Naive thymus-derived CD8-positive, alpha-beta T cell (primary cell): ENCODE measurements around the gene OPN1MW. TPM values are rescaled to one million over a fixed set of nuclear protein-coding genes. Genes with fewer than 3 reads are reported as not detected.
A peak's percentile ranks its signal among the peaks of the same experiment; 100 is the strongest.
"Not testable (repeated sequence)": the region's sequence is repeated elsewhere in the genome, so short reads cannot be mapped to it uniquely, and the experiment has no call there.

ENCODE experiments used
- ATAC-seq, 2 donors: fragments of 150-1000 bp; cut with Tn5 transposase in 1 of 2; sonication (Bioruptor Pico), chemical (Tn5 transposase) in 1 of 2; 1 replicate in 1 of 2; 2 replicates in 1 of 2; pipeline ENCODE4 v1.10.0; 2021; ENCODE audit warnings: mild to moderate bottlenecking in 2 of 2, moderate library complexity in 2 of 2
- POLR2A ChIA-PET: fragments of 350-600 bp; sonication (Branson Sonifier 250); formaldehyde crosslinking; loops from one replicate; lab custom pipeline; 2021; ENCODE audit warnings: antibody characterized with exemption; lab: Charles Lee
- DNase-seq, 10 donors: peaks; one replicate each; pipeline versions ENCODE4 v3.0.0 to v3.0.0-alpha.2; 2020 to 2022
- H3K27ac Mint-ChIP-seq, 10 donors: one replicate each; pipeline ENCODE4 v1.8.0; 2020 to 2022; ENCODE audit warnings: mild to moderate bottlenecking in 10 of 10, mixed read lengths in 10 of 10, moderate library complexity in 4 of 10, inconsistent platforms in 1 of 10
- H3K27me3 Mint-ChIP-seq, 5 donors: one replicate each; pipeline ENCODE4 v1.8.0; 2021 to 2022; ENCODE audit warnings: mixed read lengths in 5 of 5
- H3K36me3 Mint-ChIP-seq, 3 donors: one replicate each; pipeline ENCODE4 v1.8.0; 2020 to 2022; ENCODE audit warnings: mixed read lengths in 3 of 3, mild to moderate bottlenecking in 2 of 3, inconsistent platforms in 1 of 3
- H3K4me1 Mint-ChIP-seq, 4 donors: one replicate each; pipeline ENCODE4 v1.8.0; 2021 to 2022; ENCODE audit warnings: mixed read lengths in 4 of 4
- H3K4me3 Mint-ChIP-seq, 10 donors: one replicate each; pipeline ENCODE4 v1.8.0; 2020 to 2022; ENCODE audit warnings: mild to moderate bottlenecking in 10 of 10, mixed read lengths in 10 of 10, moderate library complexity in 6 of 10, inconsistent platforms in 1 of 10
- H3K9me3 Mint-ChIP-seq, 9 donors: one replicate each; pipeline ENCODE4 v1.8.0; 2020 to 2022; ENCODE audit warnings: mixed read lengths in 9 of 9, mild to moderate bottlenecking in 3 of 9, inconsistent platforms in 1 of 9, moderate library complexity in 1 of 9
- polyA plus RNA-seq, 3 donors: library from polyadenylated mRNA; unstranded; fragments of 300-500 nt; fragmentation: Illumina TruSeq; gene quantifications; one replicate each; pipeline ENCODE4 v1.2.3, GENCODE V29; 2021
- total RNA-seq, 8 experiments: library from RNA in 2 of 8; stranded (reverse) in 2 of 8; gene quantifications; one replicate each; pipeline ENCODE4 v1.2.3 and lab custom pipeline; 2021 to 2026

Gene OPN1MW
- total and polyA plus RNA-seq, 5 experiments from 2014 or later = not detected

DNA sequence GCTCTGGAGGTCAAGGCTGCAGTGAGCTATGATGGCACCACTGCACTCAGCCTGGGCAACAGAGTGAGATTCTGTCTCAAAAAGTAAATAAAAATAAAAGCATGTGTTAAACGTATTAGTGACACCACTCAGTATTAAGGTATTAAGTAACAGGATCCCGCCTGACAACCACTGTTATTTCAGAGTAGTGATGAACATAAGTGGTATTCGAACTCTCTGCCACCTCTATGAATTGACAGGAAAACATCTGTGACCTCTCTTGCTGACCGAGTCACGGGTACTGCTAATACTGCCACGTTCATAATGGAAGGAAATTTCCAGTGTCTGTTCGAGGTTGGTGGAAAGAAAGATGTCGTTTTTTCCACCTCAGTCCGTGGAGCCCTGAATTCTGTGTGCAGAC is 44.3 kb downstream of the OPN1MW start:
- H3K4me1 Mint-ChIP-seq, POLR2A ChIA-PET, H3K27me3 Mint-ChIP-seq, H3K27ac Mint-ChIP-seq, H3K4me3 Mint-ChIP-seq, H3K9me3 Mint-ChIP-seq, DNase-seq, H3K36me3 Mint-ChIP-seq, ATAC-seq: not testable (repeated sequence)

DNA sequence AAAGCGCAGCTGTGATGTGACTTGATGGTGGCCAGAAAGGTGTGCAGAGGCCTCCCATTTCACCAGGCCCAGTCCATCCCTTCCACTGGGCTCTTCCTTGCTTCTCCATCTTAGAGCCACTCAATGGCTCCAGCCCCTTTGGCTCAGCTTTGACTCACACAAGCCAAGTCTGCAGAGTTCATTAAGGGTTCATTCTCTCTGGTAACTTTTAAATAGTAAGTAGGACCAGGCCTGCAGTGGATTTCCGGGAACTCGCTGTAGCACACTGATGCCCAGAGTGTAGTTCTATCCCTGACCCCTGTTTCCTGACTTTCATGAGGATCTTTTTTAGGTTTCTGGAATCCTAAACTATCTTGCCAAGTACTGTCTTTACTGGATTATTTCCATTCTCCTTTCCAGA is 49.0 kb downstream of the OPN1MW start:
- H3K4me3 Mint-ChIP-seq, H3K4me1 Mint-ChIP-seq, H3K27ac Mint-ChIP-seq, H3K27me3 Mint-ChIP-seq, POLR2A ChIA-PET, DNase-seq, ATAC-seq, H3K9me3 Mint-ChIP-seq, H3K36me3 Mint-ChIP-seq: not testable (repeated sequence)

GRCh38 chrX:154233620-154234019 is 51.2 kb downstream of the OPN1MW start:
- H3K4me3 Mint-ChIP-seq, H3K27ac Mint-ChIP-seq, H3K4me1 Mint-ChIP-seq: not testable (repeated sequence)

DNA sequence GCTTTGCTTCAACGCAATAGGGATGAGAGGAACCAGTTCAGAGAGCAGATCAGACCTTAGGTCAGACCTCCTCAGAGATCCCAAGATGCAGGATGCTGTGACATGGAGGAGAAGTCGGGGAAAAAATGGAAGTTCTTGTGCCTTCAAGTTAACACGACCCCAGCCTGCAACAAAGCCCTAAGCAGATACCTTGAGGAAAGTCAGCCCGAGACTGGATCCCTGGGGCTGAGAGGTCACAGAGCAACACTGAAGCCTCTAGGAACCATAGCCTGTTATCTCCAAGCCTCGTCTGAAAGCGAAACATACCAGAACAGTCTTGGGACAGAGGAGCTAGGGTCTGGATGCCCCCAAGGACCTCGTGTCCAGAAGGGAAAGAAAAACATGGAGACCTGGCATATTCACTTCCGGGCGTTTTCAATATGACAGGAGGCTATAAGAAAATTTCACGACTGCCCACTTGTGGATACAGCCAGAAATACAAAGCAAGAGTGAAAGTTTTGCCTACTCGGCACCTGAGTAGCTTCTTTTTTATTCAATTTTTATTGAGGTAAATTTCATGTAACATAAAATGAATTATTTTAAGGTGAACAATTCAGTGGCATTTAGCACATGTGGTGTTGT is 56.7 kb downstream of the OPN1MW start:
- not testable (repeated sequence) for H3K27me3 Mint-ChIP-seq, H3K4me3 Mint-ChIP-seq, H3K4me1 Mint-ChIP-seq, ATAC-seq, H3K27ac Mint-ChIP-seq, H3K9me3 Mint-ChIP-seq, DNase-seq, H3K36me3 Mint-ChIP-seq
- POLR2A ChIA-PET = interaction anchor here (0.7 kb wide), 1 partner anchor 141 kb away, joined by 3 read pairs; no protein-coding TSS in a partner anchor

More at GRCh38 chrX:154233620-154234019, 51.2 kb downstream of the OPN1MW start:
- H3K36me3 Mint-ChIP-seq, H3K27me3 Mint-ChIP-seq, H3K9me3 Mint-ChIP-seq, ATAC-seq, POLR2A ChIA-PET, DNase-seq: not testable (repeated sequence)

DNA sequence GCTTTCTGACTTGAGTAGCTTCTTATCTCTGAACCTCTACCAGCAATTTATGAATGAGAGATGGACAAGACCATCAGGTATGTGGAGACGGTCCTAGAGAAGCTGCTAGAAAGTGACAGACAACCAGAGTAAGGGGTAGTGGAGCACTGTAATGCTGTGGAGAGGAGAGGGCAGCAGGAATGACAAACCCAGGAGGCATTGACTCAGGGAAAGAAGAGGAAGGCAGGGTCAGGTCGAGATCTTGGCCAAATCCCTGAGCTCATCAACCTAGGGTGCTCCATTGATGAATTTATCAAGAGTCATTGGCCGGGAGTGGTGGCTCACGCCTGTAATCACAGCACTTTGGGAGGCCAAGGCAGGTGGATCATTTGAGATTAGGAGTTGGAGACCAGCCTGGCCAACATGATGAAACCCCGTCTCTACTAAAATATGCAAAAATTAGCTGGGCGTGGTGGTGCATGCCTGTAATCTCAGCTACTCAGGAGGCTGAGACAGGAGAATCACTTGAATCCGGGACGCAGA is 57.6 kb downstream of the OPN1MW start:
- peak overlapping the region in 1 of 10 donors; percentile 61 for H3K27ac Mint-ChIP-seq

More for the DNA sequence above, 57.6 kb downstream of the OPN1MW start:
- H3K4me1 Mint-ChIP-seq, H3K4me3 Mint-ChIP-seq, H3K36me3 Mint-ChIP-seq, DNase-seq, ATAC-seq, H3K27me3 Mint-ChIP-seq, H3K9me3 Mint-ChIP-seq, POLR2A ChIA-PET: not testable (repeated sequence)

Other genes with a start within 250 kb of the OPN1MW start
- 10 to 100 TPM; 72.1 to 80.8 TPM for gene NAA10, start 247.6 kb upstream of the OPN1MW start, total RNA-seq
- 10 to 100 TPM; 66.8 to 73.3 (median 71.3) TPM for gene NAA10, start 247.6 kb upstream of the OPN1MW start, polyA plus RNA-seq
- 10 to 100 TPM; 17.8 to 18.2 TPM for gene RENBP, start 238.0 kb upstream of the OPN1MW start, total RNA-seq
- under 1 TPM; 0.49 to 0.96 (median 0.73) TPM for gene RENBP, start 238.0 kb upstream of the OPN1MW start, polyA plus RNA-seq
- 10 to 100 TPM; 62.4 to 64.9 TPM for gene HCFC1, start 210.8 kb upstream of the OPN1MW start, total RNA-seq
- 10 to 100 TPM in 1 of 3 donors, 1 to 10 TPM in 2; 3.3 to 11.9 (median 7.9) TPM for gene HCFC1, start 210.8 kb upstream of the OPN1MW start, polyA plus RNA-seq
- 10 to 100 TPM in 1 of 2 experiments, 1 to 10 TPM in 1; 9.3 to 11.2 TPM for gene TMEM187, start 209.8 kb upstream of the OPN1MW start, total RNA-seq
- 10 to 100 TPM in 1 of 3 donors, 1 to 10 TPM in 2; 3.1 to 13.6 (median 8.9) TPM for gene TMEM187, start 209.8 kb upstream of the OPN1MW start, polyA plus RNA-seq
- gene IRAK1, start 162.7 kb upstream of the OPN1MW start, total RNA-seq = 10 to 100 TPM; 68.8 to 76.6 TPM
- gene IRAK1, start 162.7 kb upstream of the OPN1MW start, polyA plus RNA-seq = 10 to 100 TPM; 23.9 to 44.7 (median 27.8) TPM
- gene MECP2, start 84.9 kb upstream of the OPN1MW start, total RNA-seq = 10 to 100 TPM; 87.7 to 88.3 TPM
- 10 to 100 TPM; 12.0 to 22.2 (median 12.2) TPM for gene MECP2, start 84.9 kb upstream of the OPN1MW start, polyA plus RNA-seq
- gene OPN1LW, start 38.4 kb upstream of the OPN1MW start, total RNA-seq = not detected
- gene OPN1LW, start 38.4 kb upstream of the OPN1MW start, polyA plus RNA-seq = not detected
- not detected for gene OPN1MW2, start 37.2 kb downstream of the OPN1MW start, total RNA-seq
- gene OPN1MW2, start 37.2 kb downstream of the OPN1MW start, polyA plus RNA-seq = not detected
- gene OPN1MW3, start 75.0 kb downstream of the OPN1MW start, total RNA-seq = not detected
- gene OPN1MW3, start 75.0 kb downstream of the OPN1MW start, polyA plus RNA-seq = not detected
- gene TEX28, start 112.5 kb downstream of the OPN1MW start, total RNA-seq = not detected
- not detected for gene TEX28, start 112.5 kb downstream of the OPN1MW start, polyA plus RNA-seq
- gene TKTL1, start 113.2 kb downstream of the OPN1MW start, total RNA-seq = 1 to 10 TPM; 1.1 to 2.2 TPM
- gene TKTL1, start 113.2 kb downstream of the OPN1MW start, polyA plus RNA-seq = 10 to 100 TPM; 38.8 to 56.4 (median 39.0) TPM
- 100 to 1,000 TPM; 613 to 633 TPM for gene FLNA, start 192.0 kb downstream of the OPN1MW start, total RNA-seq
- gene FLNA, start 192.0 kb downstream of the OPN1MW start, polyA plus RNA-seq = 100 to 1,000 TPM; 156 to 341 (median 169) TPM
- gene EMD, start 196.7 kb downstream of the OPN1MW start, total RNA-seq = 10 to 100 TPM; 90.4 to 95.4 TPM
- gene EMD, start 196.7 kb downstream of the OPN1MW start, polyA plus RNA-seq = 10 to 100 TPM; 35.5 to 37.1 (median 35.7) TPM
- 1,000 to 10,000 TPM; 4,733 to 4,862 TPM for gene RPL10, start 215.8 kb downstream of the OPN1MW start, total RNA-seq
- 1,000 to 10,000 TPM; 5,585 to 7,081 (median 6,663) TPM for gene RPL10, start 215.8 kb downstream of the OPN1MW start, polyA plus RNA-seq
- gene DNASE1L1, start 226.7 kb downstream of the OPN1MW start, total RNA-seq = 10 to 100 TPM; 16.6 to 19.9 TPM
- gene DNASE1L1, start 226.7 kb downstream of the OPN1MW start, polyA plus RNA-seq = 10 to 100 TPM; 12.7 to 15.3 (median 12.8) TPM
- 100 to 1,000 TPM; 111 to 112 TPM for gene TAFAZZIN, start 228.9 kb downstream of the OPN1MW start, total RNA-seq
- 10 to 100 TPM; 29.3 to 39.8 (median 37.8) TPM for gene TAFAZZIN, start 228.9 kb downstream of the OPN1MW start, polyA plus RNA-seq
- gene ATP6AP1, start 246.1 kb downstream of the OPN1MW start, total RNA-seq = 10 to 100 TPM; 51.9 to 52.5 TPM
- gene ATP6AP1, start 246.1 kb downstream of the OPN1MW start, polyA plus RNA-seq = 100 to 1,000 TPM in 1 of 3 donors, 10 to 100 TPM in 2; 84.7 to 111 (median 90.2) TPM